IgD-negative memory B cell (primary cell): ENCODE data around the gene MLLT10. TPM values are rescaled to one million over a fixed set of nuclear protein-coding genes. Genes with fewer than 3 reads are reported as not detected.

Experiments used
- H3K27ac Mint-ChIP-seq, 3 donors: one replicate each; pipeline ENCODE4 v1.8.0; 2020 to 2022; ENCODE audit warnings: mild to moderate bottlenecking in 3 of 3, mixed read lengths in 3 of 3, moderate library complexity in 1 of 3
- H3K27me3 Mint-ChIP-seq: one replicate; pipeline ENCODE4 v1.8.0; 2021; ENCODE audit warnings: mixed read lengths
- H3K36me3 Mint-ChIP-seq: one replicate; pipeline ENCODE4 v1.8.0; 2020; ENCODE audit warnings: mild to moderate bottlenecking, mixed read lengths
- H3K4me1 Mint-ChIP-seq, 3 donors: one replicate each; pipeline ENCODE4 v1.8.0; 2020 to 2022; ENCODE audit warnings: mixed read lengths in 3 of 3, mild to moderate bottlenecking in 1 of 3
- H3K4me3 Mint-ChIP-seq, 4 donors: one replicate each; pipeline ENCODE4 v1.8.0; 2020 to 2022; ENCODE audit warnings: mild to moderate bottlenecking in 4 of 4, mixed read lengths in 4 of 4, moderate library complexity in 3 of 4
- H3K9me3 Mint-ChIP-seq, 3 donors: one replicate each; pipeline ENCODE4 v1.8.0; 2020 to 2021; ENCODE audit warnings: mixed read lengths in 3 of 3, mild to moderate bottlenecking in 1 of 3
- polyA plus RNA-seq: library from polyadenylated mRNA; unstranded; fragments of 300-500 nt; fragmentation: Illumina TruSeq; gene quantifications from one replicate; pipeline ENCODE4 v1.2.3, GENCODE V29; 2021

MLLT10 gene
- polyA plus RNA-seq, result 8.7 TPM

DNA sequence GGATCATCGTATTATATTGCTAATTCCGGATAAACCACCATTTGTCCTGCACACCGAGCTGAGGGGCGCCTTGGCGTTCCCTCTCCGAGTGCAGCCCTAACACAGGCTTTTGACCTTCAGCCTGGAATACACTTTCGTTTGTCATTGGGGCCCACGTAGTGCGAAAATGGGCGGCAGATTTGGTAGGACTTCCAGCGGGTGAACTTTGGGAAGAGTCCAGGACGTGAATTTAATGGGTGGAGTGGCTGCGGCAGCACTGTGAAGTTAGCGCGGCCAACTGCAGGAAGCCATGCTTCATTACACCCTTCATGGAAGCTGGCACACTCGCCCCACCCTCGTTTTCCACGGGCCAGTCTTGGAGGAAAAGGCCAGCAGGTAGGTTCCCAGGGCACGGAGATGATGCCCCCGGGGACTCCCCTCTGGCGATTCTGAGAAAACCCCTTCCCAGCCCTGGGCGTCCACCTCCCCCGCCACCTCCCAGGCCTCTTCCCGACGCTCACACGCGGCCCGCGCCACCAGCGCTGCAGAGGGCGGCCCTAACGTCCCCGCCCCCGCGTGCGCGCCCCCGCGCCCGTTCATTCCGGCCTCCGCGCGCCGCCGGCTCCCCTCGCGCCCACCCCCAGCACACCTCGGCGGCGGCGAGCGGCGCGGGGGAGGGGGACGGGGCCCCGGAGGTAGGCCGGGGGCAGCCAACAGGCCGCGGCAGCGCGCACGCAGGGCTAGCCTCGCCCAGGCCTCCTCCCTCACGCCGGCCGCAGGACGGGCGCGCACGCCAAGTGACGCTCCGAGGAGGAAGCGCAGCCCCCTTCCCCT, at the start of gene MLLT10:
TSS of gene MLLT10 (plus strand) at position 766 of the 813 bp plus-strand sequence. CDS start 413 bp downstream, outside the sequence.
- Mint-ChIP-seq H3K27me3 (peaks cover 4% of the 10 kb centered on the region), H3K9me3 (no peaks in the 10 kb centered on the region), H3K27ac (peak within 1 kb of the TSS; percentile 93 to 95 (median 94)), H3K36me3 (peaks cover 3% of the 10 kb centered on the region), H3K4me3 (peak within 1 kb of the TSS; percentile 93 to 98 (median 95)), H3K4me1 (peaks cover 13 to 15% (median 14%) of the 10 kb centered on the region in 3 donors)

GRCh38 chr10:21487416-21488180, 46.4 kb upstream of the MLLT10 start:
- Mint-ChIP-seq H3K27me3 (peaks cover 12% of the 10 kb centered on the region), H3K4me3 (no peak overlapping the region), H3K9me3 (no peaks in the 10 kb centered on the region), H3K36me3 (no peaks in the 10 kb centered on the region), H3K4me1 (no peaks in the 10 kb centered on the region), H3K27ac (no peak overlapping the region)

GRCh38 chr10:21488246-21488956, 45.6 kb upstream of the MLLT10 start:
- H3K4me1 Mint-ChIP-seq, result no peaks in the 10 kb centered on the region

GRCh38 chr10:21488957-21489446, 45.0 kb upstream of the MLLT10 start:
- no peak overlapping the region for H3K4me3 Mint-ChIP-seq
- H3K4me1 Mint-ChIP-seq, result peaks cover under 1 to 5% (median 3%) of the 10 kb centered on the region in 3 donors
- peaks cover 14% of the 10 kb centered on the region for H3K27me3 Mint-ChIP-seq
- peaks cover 1% of the 10 kb centered on the region for H3K36me3 Mint-ChIP-seq
- H3K9me3 Mint-ChIP-seq, result no peaks in the 10 kb centered on the region
- H3K27ac Mint-ChIP-seq, result no peak overlapping the region

More at GRCh38 chr10:21488246-21488956, 45.6 kb upstream of the MLLT10 start:
- Mint-ChIP-seq H3K27me3 (peaks cover 11% of the 10 kb centered on the region), H3K27ac (no peak overlapping the region), H3K36me3 (no peaks in the 10 kb centered on the region), H3K9me3 (no peaks in the 10 kb centered on the region), H3K4me3 (no peak overlapping the region)

- Mint-ChIP-seq H3K4me1 (peaks cover 3 to 9% (median 9%) of the 10 kb centered on the region in 3 donors), H3K27me3 (peaks cover 18% of the 10 kb centered on the region), H3K4me3 (no peak overlapping the region), H3K27ac (no peak overlapping the region), H3K9me3 (no peaks in the 10 kb centered on the region), H3K36me3 (peaks cover 1% of the 10 kb centered on the region)
Observed at GRCh38 chr10:21490028-21490710, 43.9 kb upstream of the MLLT10 start.

DNA sequence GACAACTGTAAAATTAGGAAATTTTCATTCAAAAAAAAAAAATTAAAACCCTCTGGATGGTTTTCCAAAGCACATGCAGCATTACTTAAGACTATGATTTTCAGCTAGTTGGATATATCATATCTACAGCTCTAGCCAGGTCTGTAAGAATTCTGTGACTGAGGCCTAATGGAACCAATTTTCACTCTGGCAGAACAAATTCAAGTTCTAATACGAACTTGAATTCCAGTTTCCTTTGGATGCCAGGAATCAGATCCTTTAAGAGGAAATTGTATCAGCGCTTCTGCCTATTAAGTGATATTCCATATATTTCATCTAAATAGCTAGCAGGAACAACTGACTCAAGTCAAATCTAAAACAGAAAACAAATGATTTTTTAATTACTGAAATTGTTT, 43.3 kb upstream of the MLLT10 start:
- H3K9me3 Mint-ChIP-seq, result no peaks in the 10 kb centered on the region
- peaks cover 1% of the 10 kb centered on the region for H3K36me3 Mint-ChIP-seq
- H3K4me1 Mint-ChIP-seq, result peaks cover 7 to 13% (median 9%) of the 10 kb centered on the region in 3 donors
- no peak overlapping the region for H3K4me3 Mint-ChIP-seq
- H3K27me3 Mint-ChIP-seq, result peaks cover 21% of the 10 kb centered on the region
- no peak overlapping the region for H3K27ac Mint-ChIP-seq

DNA sequence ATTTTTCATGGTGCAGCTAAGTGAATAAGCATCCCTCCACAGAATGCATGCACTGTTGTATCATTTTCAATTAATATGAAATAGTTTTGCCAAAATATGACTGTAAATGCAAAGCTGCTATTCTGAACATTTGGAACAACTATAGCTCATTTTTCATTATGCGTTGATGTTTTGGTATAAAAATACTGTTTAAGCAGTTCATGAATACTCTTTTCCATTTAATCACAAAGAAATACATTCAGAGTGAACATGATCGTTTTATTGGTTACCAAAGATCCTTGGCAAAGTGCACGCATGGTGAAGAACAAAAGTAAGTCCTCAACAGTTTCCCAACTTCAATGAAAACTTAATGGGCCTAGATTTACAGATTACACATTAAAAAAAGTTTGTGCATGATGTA, 41.6 kb upstream of the MLLT10 start:
- Mint-ChIP-seq H3K4me1 (peaks cover 7 to 15% (median 10%) of the 10 kb centered on the region in 3 donors), H3K9me3 (no peaks in the 10 kb centered on the region), H3K27me3 (peaks cover 22% of the 10 kb centered on the region), H3K36me3 (peaks cover 1% of the 10 kb centered on the region), H3K27ac (no peak overlapping the region), H3K4me3 (peak overlapping the region in 2 of 4 donors; percentile 33 to 56)

DNA sequence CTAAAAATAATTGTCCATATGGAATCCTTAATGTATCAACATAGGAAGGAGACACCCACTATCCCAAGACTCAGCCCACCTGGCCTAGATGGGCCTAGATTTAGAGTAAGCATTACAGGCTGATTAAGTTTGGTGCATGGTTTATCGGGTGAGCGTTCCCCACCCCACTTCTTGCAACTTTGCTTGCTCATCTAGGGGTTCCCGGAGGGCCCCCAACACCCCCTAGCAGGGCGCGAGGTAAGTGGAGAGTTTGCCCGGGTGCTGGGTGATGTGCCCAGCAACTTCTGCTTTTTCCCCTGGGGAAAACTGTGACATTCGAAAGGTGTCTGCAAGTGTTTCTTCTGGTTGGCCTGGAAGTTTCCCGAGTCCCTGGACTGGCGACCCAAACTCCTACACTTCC, 40.2 kb upstream of the MLLT10 start:
- Mint-ChIP-seq H3K27ac (peak overlapping the region in 2 of 3 donors; percentile 63 to 73), H3K36me3 (peaks cover 1% of the 10 kb centered on the region), H3K9me3 (no peaks in the 10 kb centered on the region), H3K27me3 (peaks cover 36% of the 10 kb centered on the region), H3K4me1 (peaks cover 7 to 21% (median 17%) of the 10 kb centered on the region in 3 donors), H3K4me3 (peak overlapping the region; percentile 77 to 86 (median 78))

DNA sequence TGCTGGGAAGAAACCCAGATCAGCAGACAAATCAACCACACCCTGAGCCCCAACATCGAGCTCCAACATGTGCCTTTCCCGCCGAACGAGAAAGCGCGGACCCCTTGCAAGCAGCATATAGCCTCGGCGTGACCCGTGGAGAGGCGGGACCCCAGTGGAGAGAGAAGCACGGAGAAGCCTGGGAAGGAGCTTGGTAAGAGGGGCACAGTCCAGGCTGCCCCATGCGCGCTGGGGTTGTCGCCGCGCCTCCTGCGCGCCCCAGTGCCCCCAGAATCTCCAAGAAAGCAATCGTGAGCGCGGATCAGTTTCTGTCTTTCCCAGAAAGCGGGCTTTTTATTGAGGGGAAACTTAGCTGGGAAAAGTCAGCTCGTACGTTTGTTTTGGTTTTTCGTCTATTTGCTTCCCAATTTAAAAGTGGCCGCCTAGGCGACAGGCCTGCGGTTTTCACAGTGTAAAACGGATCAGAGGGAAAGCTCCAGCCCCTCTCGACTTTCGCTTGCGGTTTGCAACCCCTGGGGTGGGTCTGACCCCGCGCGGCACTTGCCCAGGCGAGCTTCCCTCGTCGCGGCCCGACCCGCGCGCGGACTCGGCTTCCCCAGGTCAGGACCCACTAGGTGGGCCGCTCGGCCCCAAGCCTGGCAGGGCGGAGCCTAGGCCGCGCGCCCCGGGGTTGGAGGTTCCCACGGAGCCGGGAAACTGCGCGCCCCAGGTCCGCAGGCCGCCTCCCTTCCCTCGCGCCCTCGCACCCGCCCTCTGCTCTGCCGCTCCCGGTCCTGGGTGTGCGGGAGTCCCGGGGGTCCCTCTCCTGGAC, 39.6 kb upstream of the MLLT10 start:
- Mint-ChIP-seq H3K36me3 (peaks cover 1% of the 10 kb centered on the region), H3K4me3 (peak overlapping the region; percentile 78 to 92 (median 86)), H3K4me1 (peaks cover 7 to 21% (median 18%) of the 10 kb centered on the region in 3 donors), H3K27ac (peak overlapping the region in 2 of 3 donors; percentile 63 to 73), H3K9me3 (no peaks in the 10 kb centered on the region), H3K27me3 (peaks cover 42% of the 10 kb centered on the region)

DNA sequence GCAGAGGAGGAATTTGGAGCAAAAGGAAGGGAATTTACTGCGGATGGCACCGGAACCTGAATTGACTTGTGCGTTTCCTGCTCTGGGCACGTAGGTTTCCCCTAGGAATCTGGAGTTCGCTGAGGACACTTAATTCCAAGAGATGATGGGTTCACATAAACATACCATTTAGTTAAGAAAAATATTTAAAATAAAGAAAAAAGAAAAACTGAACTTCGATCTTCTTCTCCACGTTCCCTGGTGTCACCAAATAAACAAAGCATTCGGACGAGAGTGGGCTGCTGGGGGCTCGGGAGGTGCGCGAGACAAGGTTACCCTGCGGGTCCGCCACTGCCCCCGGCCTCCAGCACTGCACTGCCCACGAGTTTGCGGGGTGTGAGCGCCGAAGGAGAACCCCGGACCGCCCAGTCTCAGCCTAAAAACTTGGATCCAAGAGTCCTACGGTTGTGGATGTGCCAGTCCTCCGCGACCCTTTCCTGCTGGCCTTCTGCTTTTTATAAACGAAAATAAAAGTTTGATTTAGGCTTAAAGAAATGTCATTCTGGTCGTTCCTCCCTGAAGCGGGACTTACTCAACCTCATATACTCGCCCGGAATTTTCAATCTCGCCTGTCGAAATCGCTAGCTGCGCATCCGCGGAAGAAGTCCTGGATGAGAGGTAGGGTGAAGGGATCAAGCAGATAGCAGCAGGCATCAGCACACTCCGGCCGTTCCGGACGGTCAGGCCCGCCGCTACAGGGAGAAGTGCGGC, 38.9 kb upstream of the MLLT10 start:
- Mint-ChIP-seq H3K9me3 (no peaks in the 10 kb centered on the region), H3K4me1 (peaks cover 7 to 21% (median 18%) of the 10 kb centered on the region in 3 donors), H3K4me3 (peak overlapping the region; percentile 78 to 92 (median 86)), H3K27ac (peak overlapping the region in 2 of 3 donors; percentile 85), H3K27me3 (peaks cover 47% of the 10 kb centered on the region), H3K36me3 (peaks cover 1% of the 10 kb centered on the region)

- Mint-ChIP-seq H3K4me1 (peaks cover 7 to 21% (median 18%) of the 10 kb centered on the region in 3 donors), H3K27ac (peak overlapping the region in 1 of 3 donors; percentile 85), H3K36me3 (peaks cover 1% of the 10 kb centered on the region), H3K27me3 (peaks cover 47% of the 10 kb centered on the region), H3K4me3 (peak overlapping the region; percentile 78 to 92 (median 86)), H3K9me3 (no peaks in the 10 kb centered on the region)
Observed at GRCh38 chr10:21495752-21496342, 38.2 kb upstream of the MLLT10 start.

GRCh38 chr10:21496343-21497176, 37.5 kb upstream of the MLLT10 start:
- Mint-ChIP-seq H3K36me3 (peaks cover 1% of the 10 kb centered on the region), H3K27ac (peak overlapping the region in 1 of 3 donors; percentile 90), H3K27me3 (peaks cover 44% of the 10 kb centered on the region)

More at GRCh38 chr10:21496343-21497176, 37.5 kb upstream of the MLLT10 start:
- Mint-ChIP-seq H3K9me3 (no peaks in the 10 kb centered on the region), H3K4me3 (peak overlapping the region; percentile 50 to 93 (median 88)), H3K4me1 (peaks cover 7 to 21% (median 18%) of the 10 kb centered on the region in 3 donors)
